Adrenal gland (tissue), 19 donors: Measurements from ENCODE around the gene SCYL3. TPM values are rescaled to one million over a fixed set of nuclear protein-coding genes. Genes with fewer than 3 reads are reported as not detected.

Experiments
- DNase-seq, 7 donors: peaks; one replicate each; pipeline ENCODE4 v3.0.0-alpha.2; 2019 to 2020
- H3K27ac ChIP-seq, 5 donors: fragments of 200-600 bp; sonication (generic) in 4 of 5; 1 replicate in 3 of 5; 2 replicates in 2 of 5; pipeline versions ENCODE4 v1.5.1 to v1.8.0; 2016 to 2020; ENCODE audit warnings: mild to moderate bottlenecking in 1 of 5
- H3K27me3 ChIP-seq: fragments of 200-600 bp; 2 replicates; pipeline ENCODE4 v1.8.0; 2021
- H3K36me3 ChIP-seq, 2 donors: fragments of 200-600 bp; replicated peaks in 1 of 2; 1 replicate in 1 of 2; 2 replicates in 1 of 2; pipeline versions ENCODE4 v1.5.1 to v1.8.0; 2018 to 2022
- H3K4me1 ChIP-seq, 2 donors: fragments of 200-600 bp; replicated peaks in 1 of 2; 1 replicate in 1 of 2; 2 replicates in 1 of 2; pipeline versions ENCODE4 v1.5.1 to v1.8.0; 2018 to 2021
- H3K4me3 ChIP-seq, 4 donors: fragments of 200-600 bp; sonication (generic) in 3 of 4; one replicate each; pipeline ENCODE4 v1.5.1; 2016 to 2018
- H3K9me3 ChIP-seq, 3 donors: fragments of 200-600 bp; sonication (generic) in 1 of 3; replicated peaks in 1 of 3; 1 replicate in 2 of 3; 2 replicates in 1 of 3; pipeline versions ENCODE4 v1.5.1 to v1.8.0; 2016 to 2021
- POLR2A ChIP-seq, 2 donors: fragments of 450-650 bp; IDR thresholded peaks; one replicate each; pipeline ENCODE4 v1.6.1; 2017; ENCODE audit warnings: antibody characterized with exemption in 2 of 2, mild to moderate bottlenecking in 2 of 2, moderate library complexity in 1 of 2
- WGBS, 4 donors: extraction: QIAGEN DNeasy Blood & Tissue Kit in 2 of 4; methylation state at CpG; one replicate each; pipeline versions ENCODE4 v1.1.5 to v1.1.7; 2013 to 2017; 5-methylcytosine and 5-hydroxymethylcytosine counted together
- intact Hi-C, 2 donors: fragments of 100-400 bp; cut with DNase I; formaldehyde crosslinking; loops; one replicate each; pipeline versions ENCODE4 v1.14.1 to v1.15.0; 2022 to 2023
- long read RNA-seq, 10 donors: library from polyadenylated mRNA in 3 of 10; unstranded in 2 of 10; stranded (forward) in 1 of 10; transcript quantifications; one replicate each; pipeline ENCODE4 v2.0.0 and lab custom pipeline, GENCODE V29; 2021 to 2026
- polyA plus RNA-seq, 3 donors: library from polyadenylated mRNA; stranded (reverse); fragments of 200-250 nt in 2 of 3; fragments of 350-450 nt in 1 of 3; fragmentation: Illumina TruSeq in 1 of 3; extraction: RNeasy Lipid Tissue Mini Kit (QIAGEN cat#74804) in 1 of 3; gene quantifications; one replicate each; pipeline ENCODE4 v1.2.3, GENCODE V29; 2013 to 2014
- total RNA-seq, 9 donors: library from RNA; depleted of rRNA in 4 of 9; stranded (reverse); fragments of >200 nt in 4 of 9; fragments of 120-200 nt in 1 of 9; fragmentation: NEBNext Ultra II Directional in 1 of 9; extraction: Animal tissue kit (Norgen Biotek cat#: 25700) in 1 of 9; gene quantifications; one replicate each; pipeline versions ENCODE4 v1.1.0 to v1.2.4, GENCODE V29; 2013 to 2023
- TF ChIP-seq, protein P1 (sequence below), 6 experiments: fragments of 450-650 bp in 4 of 6; fragments of 200-600 bp in 2 of 6; sonication (generic) in 1 of 6; IDR thresholded peaks; 1 replicate in 5 of 6; 2 replicates in 1 of 6; pipeline versions ENCODE4 v1.5.1 to v1.8.0; 2016 to 2021; ENCODE audit warnings: antibody characterized with exemption in 6 of 6, mild to moderate bottlenecking in 2 of 6, moderate library complexity in 1 of 6
- donor health status: healthy with polysubstance abuse.
- donor health status: Bipolar disorder and iron deficiency.
- donor health status: DM: yes; HTN: yes; CAD: no.
- donor health status: DM: no; HTN: no; CAD: no.
- donor health status: DM: no; HTN: no; CAD: no.
- donor health status: DM: yes; HTN: yes; CAD: no.

Gene SCYL3, protein sequence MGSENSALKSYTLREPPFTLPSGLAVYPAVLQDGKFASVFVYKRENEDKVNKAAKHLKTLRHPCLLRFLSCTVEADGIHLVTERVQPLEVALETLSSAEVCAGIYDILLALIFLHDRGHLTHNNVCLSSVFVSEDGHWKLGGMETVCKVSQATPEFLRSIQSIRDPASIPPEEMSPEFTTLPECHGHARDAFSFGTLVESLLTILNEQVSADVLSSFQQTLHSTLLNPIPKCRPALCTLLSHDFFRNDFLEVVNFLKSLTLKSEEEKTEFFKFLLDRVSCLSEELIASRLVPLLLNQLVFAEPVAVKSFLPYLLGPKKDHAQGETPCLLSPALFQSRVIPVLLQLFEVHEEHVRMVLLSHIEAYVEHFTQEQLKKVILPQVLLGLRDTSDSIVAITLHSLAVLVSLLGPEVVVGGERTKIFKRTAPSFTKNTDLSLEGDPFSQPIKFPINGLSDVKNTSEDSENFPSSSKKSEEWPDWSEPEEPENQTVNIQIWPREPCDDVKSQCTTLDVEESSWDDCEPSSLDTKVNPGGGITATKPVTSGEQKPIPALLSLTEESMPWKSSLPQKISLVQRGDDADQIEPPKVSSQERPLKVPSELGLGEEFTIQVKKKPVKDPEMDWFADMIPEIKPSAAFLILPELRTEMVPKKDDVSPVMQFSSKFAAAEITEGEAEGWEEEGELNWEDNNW
- total RNA-seq = 10 to 100 TPM in 6 of 9 donors, 1 to 10 TPM in 3; 3.5 to 15.0 (median 11.9) TPM
- 10 to 100 TPM in 1 of 3 donors, 1 to 10 TPM in 2; 3.4 to 10.1 (median 5.0) TPM for polyA plus RNA-seq
- long read RNA-seq, donor 1 = 0 reads
- long read RNA-seq, donor 2, partial matches to known transcripts = 0 of 1 reads
- long read RNA-seq, donor 2, other reads (novel, unspliced or antisense) = 0 of 1 reads
- long read RNA-seq, donor 3, full-length matches to known transcripts = 2 of 2 reads
- long read RNA-seq, donor 3, partial matches to known transcripts = 0 of 2 reads
- long read RNA-seq, donor 3, other reads (novel, unspliced or antisense) = 0 of 2 reads
- long read RNA-seq, donor 4, full-length matches to known transcripts = 2 of 5 reads
- long read RNA-seq, donor 4, partial matches to known transcripts = 0 of 5 reads
- long read RNA-seq, donor 4, other reads (novel, unspliced or antisense) = 3 of 5 reads
- long read RNA-seq, donor 5, full-length matches to known transcripts = 12 of 23 reads
- long read RNA-seq, donor 5, partial matches to known transcripts = 2 of 23 reads
- long read RNA-seq, donor 5, other reads (novel, unspliced or antisense) = 9 of 23 reads
- long read RNA-seq, donor 6, full-length matches to known transcripts = 1 of 3 reads
- long read RNA-seq, donor 6, partial matches to known transcripts = 2 of 3 reads
- long read RNA-seq, donor 6, other reads (novel, unspliced or antisense) = 0 of 3 reads
- long read RNA-seq, donor 7, full-length matches to known transcripts = 1 of 1 reads
- long read RNA-seq, donor 7, partial matches to known transcripts = 0 of 1 reads
- long read RNA-seq, donor 7, other reads (novel, unspliced or antisense) = 0 of 1 reads
- long read RNA-seq, donor 8, full-length matches to known transcripts = 1 of 11 reads
- long read RNA-seq, donor 8, partial matches to known transcripts = 10 of 11 reads
- long read RNA-seq, donor 8, other reads (novel, unspliced or antisense) = 0 of 11 reads
- long read RNA-seq, donor 9 = 0 reads
- long read RNA-seq, donor 10 = 0 reads

DNA sequence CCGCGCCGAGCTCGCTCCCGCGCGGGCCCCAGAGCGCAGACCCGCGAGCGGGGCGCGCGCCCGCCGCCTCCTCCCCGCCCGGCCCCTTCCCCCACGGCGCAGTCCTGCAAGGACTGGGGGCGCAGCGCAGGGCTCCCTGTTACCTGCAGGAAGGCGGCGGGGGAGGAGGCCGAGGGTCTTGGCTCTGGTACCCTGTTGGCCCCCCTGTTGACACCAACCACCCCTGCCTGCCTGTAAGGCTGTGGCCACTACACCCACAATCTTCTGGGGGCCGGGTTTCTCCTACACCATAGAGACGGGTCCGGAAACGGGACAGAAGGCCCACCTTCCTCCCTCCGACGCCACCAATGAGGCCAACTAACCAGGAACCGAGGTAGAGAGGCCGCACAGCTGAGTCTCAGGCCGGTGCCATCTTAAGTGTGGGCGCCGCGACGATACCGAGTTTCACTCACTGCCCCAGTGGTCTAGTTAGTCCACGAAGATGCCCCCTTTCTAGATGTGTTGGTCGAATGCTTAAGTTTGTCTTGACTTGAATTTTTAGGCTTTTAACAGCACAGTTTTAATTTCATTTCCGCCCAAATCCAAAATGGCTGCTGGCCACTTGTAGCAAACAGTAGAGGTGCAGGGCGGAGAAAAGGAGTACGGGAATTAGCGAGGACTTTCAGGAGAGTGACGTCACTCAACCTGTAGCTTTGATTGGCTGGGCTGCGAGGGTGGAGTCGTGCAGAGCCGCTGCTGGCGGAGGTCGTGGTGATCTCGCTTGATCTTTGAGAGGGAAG lies at the start of gene SCYL3:
Gene SCYL3, minus strand, starts transcription at position 252 of the 779 bp plus-strand sequence. CDS start 5,056 bp downstream, outside the sequence.
- TF ChIP-seq, protein P1, sequence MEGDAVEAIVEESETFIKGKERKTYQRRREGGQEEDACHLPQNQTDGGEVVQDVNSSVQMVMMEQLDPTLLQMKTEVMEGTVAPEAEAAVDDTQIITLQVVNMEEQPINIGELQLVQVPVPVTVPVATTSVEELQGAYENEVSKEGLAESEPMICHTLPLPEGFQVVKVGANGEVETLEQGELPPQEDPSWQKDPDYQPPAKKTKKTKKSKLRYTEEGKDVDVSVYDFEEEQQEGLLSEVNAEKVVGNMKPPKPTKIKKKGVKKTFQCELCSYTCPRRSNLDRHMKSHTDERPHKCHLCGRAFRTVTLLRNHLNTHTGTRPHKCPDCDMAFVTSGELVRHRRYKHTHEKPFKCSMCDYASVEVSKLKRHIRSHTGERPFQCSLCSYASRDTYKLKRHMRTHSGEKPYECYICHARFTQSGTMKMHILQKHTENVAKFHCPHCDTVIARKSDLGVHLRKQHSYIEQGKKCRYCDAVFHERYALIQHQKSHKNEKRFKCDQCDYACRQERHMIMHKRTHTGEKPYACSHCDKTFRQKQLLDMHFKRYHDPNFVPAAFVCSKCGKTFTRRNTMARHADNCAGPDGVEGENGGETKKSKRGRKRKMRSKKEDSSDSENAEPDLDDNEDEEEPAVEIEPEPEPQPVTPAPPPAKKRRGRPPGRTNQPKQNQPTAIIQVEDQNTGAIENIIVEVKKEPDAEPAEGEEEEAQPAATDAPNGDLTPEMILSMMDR (IDR thresholded peaks at IDR 0.05) = peak in 1 of 6 experiments; percentile 10
- peak; percentile 54 to 82 for TF ChIP-seq POLR2A (IDR thresholded peaks at IDR 0.05)
- DNase-seq = peak; percentile 91 to 98 (median 96)
- no peaks in the 10 kb centered on the region for H3K27me3 ChIP-seq
- intact Hi-C loops = no loop called here
- H3K36me3 ChIP-seq = no peaks in the 10 kb centered on the region
- H3K27ac ChIP-seq = peak within 1 kb of the TSS; percentile 80 to 99 (median 99)
- peaks cover 18 to 24% of the 10 kb centered on the region in 2 donors for H3K4me1 ChIP-seq
- 0 to 1% (median 0%) methylated on average over 18 to 52 of the region's 52 CpGs for WGBS, 4 donors
- no peaks in the 10 kb centered on the region for H3K9me3 ChIP-seq
- peak within 1 kb of the TSS; percentile 47 to 84 (median 76) for H3K4me3 ChIP-seq

DNA sequence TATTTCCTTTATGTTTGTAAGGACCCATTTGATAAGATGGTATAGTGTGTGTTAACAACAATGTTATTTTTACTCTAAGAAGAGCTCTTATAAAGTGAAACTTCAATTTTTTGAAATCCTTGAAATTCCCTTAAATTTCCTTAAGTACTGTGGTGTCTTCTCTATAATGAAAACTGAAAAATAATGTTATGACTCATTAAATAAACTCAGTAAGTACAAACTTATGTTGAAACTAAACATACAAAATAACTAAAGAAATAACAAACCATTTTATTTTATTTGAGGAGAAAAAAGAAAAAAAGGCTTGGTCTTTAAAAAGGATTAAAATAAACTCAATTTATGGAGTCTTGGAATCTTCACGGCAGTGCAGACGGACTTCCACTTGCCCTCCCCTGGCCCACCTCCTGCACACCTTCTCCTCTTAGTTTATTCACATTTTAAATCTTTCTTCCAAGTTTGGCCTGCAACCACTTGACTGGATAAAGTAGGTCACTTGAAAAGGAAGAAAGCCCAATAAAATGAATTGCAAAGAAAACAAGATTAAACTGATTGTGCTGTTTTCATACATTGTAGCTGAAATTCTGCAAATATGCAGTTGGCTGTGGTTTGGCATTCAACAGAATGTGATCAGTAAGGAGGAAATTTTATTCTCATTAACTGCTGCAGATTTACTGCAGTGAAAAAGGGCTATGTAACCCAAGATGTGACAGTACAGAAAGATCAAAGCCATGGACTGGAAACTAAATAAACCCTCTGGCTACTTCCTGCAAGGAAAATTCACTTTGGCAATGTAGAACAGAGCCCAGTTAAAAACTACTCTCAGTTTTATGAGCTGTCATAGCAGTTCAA lies 48.5 kb upstream of the SCYL3 start:
- H3K4me1 ChIP-seq = peaks cover 0 to 13% of the 10 kb centered on the region in 2 donors
- H3K36me3 ChIP-seq = no peaks in the 10 kb centered on the region
- no peak overlapping the region for H3K4me3 ChIP-seq
- H3K9me3 ChIP-seq = no peaks in the 10 kb centered on the region
- 60 to 76% (median 73%) methylated on average over 2 of the region's 2 CpGs for WGBS, 4 donors
- intact Hi-C loops = no loop called here
- H3K27me3 ChIP-seq = no peaks in the 10 kb centered on the region
- no peak for TF ChIP-seq POLR2A (IDR thresholded peaks at IDR 0.05)
- TF ChIP-seq, protein P1 (IDR thresholded peaks at IDR 0.05) = no peak
- no peak for DNase-seq
- H3K27ac ChIP-seq = no peak overlapping the region
